Measurements from ENCODE around the gene CORO2A.

Gene CORO2A

GRCh38 chr9:98219794-98220370 lies 27.4 kb upstream of the CORO2A start:
- no peak for DNase-seq

GRCh38 chr9:98219364-98219716 lies 26.9 kb upstream of the CORO2A start:
- DNase-seq = no peak

GRCh38 chr9:98218562-98219363 lies 26.3 kb upstream of the CORO2A start:
- DNase-seq = no peak

GRCh38 chr9:98217255-98217654 lies 24.8 kb upstream of the CORO2A start:
- no peak for DNase-seq

- no peak for DNase-seq
Observed at GRCh38 chr9:98216391-98216790, 24.0 kb upstream of the CORO2A start.

GRCh38 chr9:98215821-98216220 lies 23.4 kb upstream of the CORO2A start:
- no peak for DNase-seq

GRCh38 chr9:98215271-98215670 lies 22.8 kb upstream of the CORO2A start:
- no peak for DNase-seq

GRCh38 chr9:98214811-98215210 lies 22.4 kb upstream of the CORO2A start:
- DNase-seq = no peak

GRCh38 chr9:98211260-98211659 lies 18.8 kb upstream of the CORO2A start:
- no peak for DNase-seq

GRCh38 chr9:98210435-98210834 lies 18.0 kb upstream of the CORO2A start:
- no peak for DNase-seq

GRCh38 chr9:98209530-98209929 lies 17.1 kb upstream of the CORO2A start:
- no peak for DNase-seq

- no peak for DNase-seq
Observed at GRCh38 chr9:98208635-98209034, 16.2 kb upstream of the CORO2A start.

GRCh38 chr9:98207606-98208005 lies 15.2 kb upstream of the CORO2A start:
- DNase-seq = no peak

GRCh38 chr9:98206754-98207153 lies 14.3 kb upstream of the CORO2A start:
- DNase-seq = no peak

GRCh38 chr9:98204692-98205091 lies 12.3 kb upstream of the CORO2A start:
- no peak for DNase-seq

- no peak for DNase-seq
Observed at GRCh38 chr9:98203153-98203552, 10.7 kb upstream of the CORO2A start.

GRCh38 chr9:98202252-98202651 lies 9.8 kb upstream of the CORO2A start:
- DNase-seq = no peak

- no peak for DNase-seq
Observed at GRCh38 chr9:98201749-98202148, 9.3 kb upstream of the CORO2A start.

GRCh38 chr9:98201102-98201501 lies 8.7 kb upstream of the CORO2A start:
- DNase-seq = no peak

- no peak for DNase-seq
Observed at GRCh38 chr9:98199388-98200033, 7.1 kb upstream of the CORO2A start.

GRCh38 chr9:98195671-98196070 lies 3.2 kb upstream of the CORO2A start:
- DNase-seq = no peak

- DNase-seq = no peak
Observed at GRCh38 chr9:98193336-98193944, 1.0 kb upstream of the CORO2A start.

GRCh38 chr9:98191671-98192502 lies 550 bp downstream of the CORO2A start:
- peak; percentile 48 for DNase-seq
